Middle frontal gyrus (tissue), 1 donor: ENCODE results near the gene APCDD1.
"Not testable (repeated sequence)": the region's sequence is repeated elsewhere in the genome, so short reads cannot be mapped to it uniquely, and the experiment has no call there.

Source experiments
- DNase-seq: peaks from one replicate; pipeline ENCODE4 v3.0.0-alpha.2; 2015; ENCODE audit warnings: low spot score; ENCODE audit errors: extremely low spot score

APCDD1 gene

GRCh38 chr18:10461989-10462388 lies 7.6 kb downstream of the APCDD1 start:
- no peak for DNase-seq

GRCh38 chr18:10462597-10462996 lies 8.2 kb downstream of the APCDD1 start:
- DNase-seq = no peak

- DNase-seq = no peak
Observed at GRCh38 chr18:10463096-10463495, 8.7 kb downstream of the APCDD1 start.

- no peak for DNase-seq
Observed at GRCh38 chr18:10463741-10464140, 9.3 kb downstream of the APCDD1 start.

- DNase-seq = not testable (repeated sequence)
Observed at GRCh38 chr18:10464161-10464648, 9.8 kb downstream of the APCDD1 start.

GRCh38 chr18:10465174-10465939 lies 10.9 kb downstream of the APCDD1 start:
- no peak for DNase-seq

- no peak for DNase-seq
Observed at GRCh38 chr18:10470429-10470828, 16.0 kb downstream of the APCDD1 start.

GRCh38 chr18:10471574-10471973 lies 17.1 kb downstream of the APCDD1 start:
- DNase-seq = no peak

GRCh38 chr18:10473132-10473531 lies 18.7 kb downstream of the APCDD1 start:
- DNase-seq = no peak

GRCh38 chr18:10474309-10474708 lies 19.9 kb downstream of the APCDD1 start:
- DNase-seq = no peak

GRCh38 chr18:10475276-10475653 lies 20.8 kb downstream of the APCDD1 start:
- no peak for DNase-seq

GRCh38 chr18:10475654-10476291 lies 21.3 kb downstream of the APCDD1 start:
- DNase-seq = no peak

- no peak for DNase-seq
Observed at GRCh38 chr18:10476338-10476791, 21.9 kb downstream of the APCDD1 start.

- no peak for DNase-seq
Observed at GRCh38 chr18:10477121-10477862, 22.9 kb downstream of the APCDD1 start.

- DNase-seq = no peak
Observed at GRCh38 chr18:10477863-10478260, 23.4 kb downstream of the APCDD1 start.

- DNase-seq = no peak
Observed at GRCh38 chr18:10481831-10482230, 27.4 kb downstream of the APCDD1 start.

GRCh38 chr18:10482363-10482984 lies 28.0 kb downstream of the APCDD1 start:
- DNase-seq = no peak

GRCh38 chr18:10482985-10483949 lies 28.8 kb downstream of the APCDD1 start:
- no peak for DNase-seq

- DNase-seq = no peak
Observed at GRCh38 chr18:10485475-10485874, 31.0 kb downstream of the APCDD1 start.

- no peak for DNase-seq
Observed at GRCh38 chr18:10486362-10486761, 31.9 kb downstream of the APCDD1 start.
